HepG2 (cell line): ENCODE measurements around the gene ZNF771. TPM values are rescaled to one million over a fixed set of nuclear protein-coding genes. Genes with fewer than 3 reads are reported as not detected.

Source experiments
- ARID5B ChIP-seq: IDR thresholded peaks from 2 replicates; pipeline ENCODE4 v1.4.0; 2020; ENCODE audit warnings: mild to moderate bottlenecking, missing genetic modification reagents
- CHD2 ChIP-seq: IDR thresholded peaks from 2 replicates; pipeline ENCODE4 v1.6.1; 2011; ENCODE audit warnings: low read depth, low read length, improper control_type of control experiment
- JUN ChIP-seq: sonication (generic); formaldehyde crosslinking; IDR thresholded peaks from 2 replicates; pipeline ENCODE4 v1.4.0; 2020; ENCODE audit warnings: mild to moderate bottlenecking, missing genetic modification reagents
- KAT2B ChIP-seq: fragments of 150-350 bp; IDR thresholded peaks from 2 replicates; pipeline ENCODE4 v1.6.1; 2014; ENCODE audit warnings: low read depth, low read length, borderline replicate concordance
- KDM1A ChIP-seq: IDR thresholded peaks from 2 replicates; pipeline ENCODE4 v1.6.1; 2016; ENCODE audit warnings: missing compliant biosample characterization
- RFXANK ChIP-seq: IDR thresholded peaks from 2 replicates; pipeline ENCODE4 v1.6.1; 2016
- SMARCE1 ChIP-seq: fragments of 450-650 bp; IDR thresholded peaks from 2 replicates; pipeline ENCODE4 v1.6.1; 2017; ENCODE audit warnings: borderline replicate concordance
- SNAPC4 ChIP-seq: sonication (generic); formaldehyde crosslinking; IDR thresholded peaks from 2 replicates; pipeline ENCODE4 v1.4.0; 2020; ENCODE audit warnings: mild to moderate bottlenecking, missing genetic modification reagents
- ZFX ChIP-seq: sonication (generic); formaldehyde crosslinking; IDR thresholded peaks from 2 replicates; pipeline ENCODE4 v1.4.0; 2020; ENCODE audit warnings: mild to moderate bottlenecking, low read depth, missing genetic modification reagents, moderate library complexity
- ZNF138 ChIP-seq: sonication (generic); formaldehyde crosslinking; IDR thresholded peaks from 2 replicates; pipeline ENCODE4 v1.5.0; 2020; ENCODE audit warnings: mild to moderate bottlenecking, low read depth, missing genetic modification reagents
- ZNF318 ChIP-seq: sonication (generic); formaldehyde crosslinking; IDR thresholded peaks from 2 replicates; pipeline ENCODE4 v1.4.0; 2020; ENCODE audit warnings: mild to moderate bottlenecking, missing genetic modification reagents
- ZNF775 ChIP-seq: sonication (generic); formaldehyde crosslinking; IDR thresholded peaks from 2 replicates; pipeline ENCODE4 v1.4.0; 2020; ENCODE audit warnings: missing genetic modification reagents, mild to moderate bottlenecking, moderate library complexity, borderline replicate concordance
- ZNF780A ChIP-seq: sonication (generic); formaldehyde crosslinking; IDR thresholded peaks from 2 replicates; pipeline ENCODE4 v1.8.0; 2022; ENCODE audit warnings: mild to moderate bottlenecking, missing genetic modification reagents, moderate library complexity
- polyA plus RNA-seq, 8 experiments: library from polyadenylated mRNA; depleted of rRNA in 3 of 8; stranded (reverse) in 7 of 8; unstranded in 1 of 8; fragments of >200 nt; fragmentation: Illumina TruSeq in 4 of 8; extraction: Trizol in 4 of 8; gene quantifications; 2 replicates each; pipeline versions ENCODE4 v1.2.1 to v1.2.3, GENCODE V29; 2011 to 2016; ENCODE audit warnings: low read depth in 4 of 8, missing spikeins in 1 of 8, mixed read lengths in 1 of 8; ENCODE audit not compliant: insufficient read depth in 1 of 8
- total RNA-seq, 5 experiments: library from RNA; depleted of rRNA; stranded (reverse); fragments of >200 nt; fragmentation: Illumina TruSeq; extraction: Trizol; gene quantifications; 2 replicates each; pipeline ENCODE4 v1.2.3, GENCODE V29; 2016; ENCODE audit warnings: low read depth in 1 of 5

Gene ZNF771
- total and polyA plus RNA-seq, 2 of the 13 experiments (the other 11 are each of a cell fraction or from before 2014, with no cell fraction given): 5.0 to 11.8 TPM

GRCh38 chr16:30379158-30379783 lies 28.1 kb upstream of the ZNF771 start (continued):
- TF ChIP-seq ZNF780A (CRISPR knock-in tag): no peak
- no peak for TF ChIP-seq SNAPC4
- 0 out of 2 replicates have a peak, but pooled peaks have one; percentile 20 for TF ChIP-seq CHD2
- no peak for TF ChIP-seq KAT2B
- no peak for TF ChIP-seq KDM1A (CRISPR knock-in tag)
- no peak for TF ChIP-seq ARID5B (CRISPR knock-in tag)
- no peak for TF ChIP-seq ZFX (CRISPR knock-in tag)
- no peak for TF ChIP-seq RFXANK (CRISPR knock-in tag)
- TF ChIP-seq ZNF318 (CRISPR knock-in tag): no peak
- no peak for TF ChIP-seq JUN (CRISPR knock-in tag)
- 0 out of 2 replicates have a peak, but pooled peaks have one; percentile 42 for TF ChIP-seq ZNF138 (CRISPR knock-in tag)
- TF ChIP-seq SMARCE1: no peak
- no peak for TF ChIP-seq ZNF775 (CRISPR knock-in tag)
